ENCODE data around the gene TCF7L1.

TCF7L1 gene

DNA sequence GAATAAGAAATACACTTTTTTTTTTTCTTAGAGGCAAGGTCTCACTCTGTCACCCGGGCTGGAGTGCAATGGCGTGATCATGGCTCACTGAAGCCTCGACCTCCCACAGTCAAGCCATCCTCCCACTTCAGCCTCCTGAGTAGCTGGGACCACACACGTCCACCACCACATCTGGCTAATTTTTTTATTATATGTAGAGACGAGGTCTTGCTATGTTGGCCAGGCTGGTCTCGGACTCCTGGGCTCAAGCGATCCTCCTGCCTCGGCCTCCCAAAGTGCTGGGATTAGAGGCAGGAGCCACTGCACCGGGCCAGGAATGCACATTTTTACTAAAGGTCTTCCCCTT, 192.2 kb downstream of the TCF7L1 start:
- H3K27me3 ChIP-seq (ENCODE audit: control insufficient read depth, low read length), result no peaks in the 10 kb centered on the region
- H3K9me3 ChIP-seq (ENCODE audit: control insufficient read depth, insufficient read depth, low read length), result no peaks in the 10 kb centered on the region
- H3K79me2 ChIP-seq (ENCODE audit: control insufficient read depth, low read length), result peaks cover 84% of the 10 kb centered on the region
- peak overlapping the region; percentile 92 for H3K4me2 ChIP-seq (ENCODE audit: low read length)
- peaks cover 35% of the 10 kb centered on the region for H4K20me1 ChIP-seq (ENCODE audit: control insufficient read depth, insufficient read depth, low read depth, low read length)
- peaks cover 38% of the 10 kb centered on the region for H3K4me1 ChIP-seq (ENCODE audit: control insufficient read depth, low read length)
- H3K36me3 ChIP-seq (ENCODE audit: control insufficient read depth, low read length), result peaks cover 76% of the 10 kb centered on the region
- H3K9me2 ChIP-seq (replicated peaks; ENCODE audit: control insufficient read depth, low read length), result no peaks in the 10 kb centered on the region
- TF ChIP-seq EZH2phosphoT487 (IDR thresholded peaks at IDR 0.05; ENCODE audit: borderline replicate concordance, low read length), result no peak
- TF ChIP-seq CTCF (IDR thresholded peaks at IDR 0.05; ENCODE audit: low read depth, low read length, poor library complexity, severe bottlenecking), result no peak
- H3K27ac ChIP-seq (ENCODE audit: low read depth, low read length), result no peak overlapping the region
- peak overlapping the region; percentile 83 for H3K4me3 ChIP-seq (ENCODE audit: low read length)
- H3F3A ChIP-seq (ENCODE audit: control insufficient read depth, insufficient read depth), result no peaks in the 10 kb centered on the region

GRCh38 chr2:85326406-85327159, 193.4 kb downstream of the TCF7L1 start:
- Histone ChIP-seq H3K36me3 (ENCODE audit: control insufficient read depth, low read length) (peaks cover 65% of the 10 kb centered on the region), H3K9me2 (replicated peaks; ENCODE audit: control insufficient read depth, low read length) (no peaks in the 10 kb centered on the region), H3K27ac (ENCODE audit: low read depth, low read length) (peak overlapping the region; percentile 83), H3K4me3 (ENCODE audit: low read length) (peak overlapping the region; percentile 83), H3K27me3 (ENCODE audit: control insufficient read depth, low read length) (no peaks in the 10 kb centered on the region), H3K4me1 (ENCODE audit: control insufficient read depth, low read length) (peaks cover 42% of the 10 kb centered on the region), H3K79me2 (ENCODE audit: control insufficient read depth, low read length) (peaks cover 72% of the 10 kb centered on the region), H3K9me3 (ENCODE audit: control insufficient read depth, insufficient read depth, low read length) (no peaks in the 10 kb centered on the region), H3F3A (ENCODE audit: control insufficient read depth, insufficient read depth) (no peaks in the 10 kb centered on the region), H3K4me2 (ENCODE audit: low read length) (peak overlapping the region; percentile 92), H4K20me1 (ENCODE audit: control insufficient read depth, insufficient read depth, low read depth, low read length) (peaks cover 30% of the 10 kb centered on the region)
- TF ChIP-seq EZH2phosphoT487 (IDR thresholded peaks at IDR 0.05; ENCODE audit: borderline replicate concordance, low read length), result no peak
- TF ChIP-seq CTCF (IDR thresholded peaks at IDR 0.05; ENCODE audit: low read depth, low read length, poor library complexity, severe bottlenecking), result no peak

- no peaks in the 10 kb centered on the region for H3K9me3 ChIP-seq (ENCODE audit: control insufficient read depth, insufficient read depth, low read length)
- peak overlapping the region; percentile 83 for H3K27ac ChIP-seq (ENCODE audit: low read depth, low read length)
- H4K20me1 ChIP-seq (ENCODE audit: control insufficient read depth, insufficient read depth, low read depth, low read length), result peaks cover 30% of the 10 kb centered on the region
- H3K27me3 ChIP-seq (ENCODE audit: control insufficient read depth, low read length), result no peaks in the 10 kb centered on the region
- peaks cover 65% of the 10 kb centered on the region for H3K79me2 ChIP-seq (ENCODE audit: control insufficient read depth, low read length)
- H3F3A ChIP-seq (ENCODE audit: control insufficient read depth, insufficient read depth), result no peaks in the 10 kb centered on the region
- H3K4me1 ChIP-seq (ENCODE audit: control insufficient read depth, low read length), result peaks cover 42% of the 10 kb centered on the region
- TF ChIP-seq EZH2phosphoT487 (IDR thresholded peaks at IDR 0.05; ENCODE audit: borderline replicate concordance, low read length), result no peak
- no peak for TF ChIP-seq CTCF (IDR thresholded peaks at IDR 0.05; ENCODE audit: low read depth, low read length, poor library complexity, severe bottlenecking)
- peaks cover 58% of the 10 kb centered on the region for H3K36me3 ChIP-seq (ENCODE audit: control insufficient read depth, low read length)
- H3K4me2 ChIP-seq (ENCODE audit: low read length), result peak overlapping the region; percentile 92
- H3K9me2 ChIP-seq (replicated peaks; ENCODE audit: control insufficient read depth, low read length), result no peaks in the 10 kb centered on the region
- H3K4me3 ChIP-seq (ENCODE audit: low read length), result peak overlapping the region; percentile 83
Measured at GRCh38 chr2:85327160-85327821, 194.1 kb downstream of the TCF7L1 start.
